Hepatocyte (in vitro differentiated cells): Measurements from ENCODE around the gene SCAMP3. TPM values are rescaled to one million over a fixed set of nuclear protein-coding genes. Genes with fewer than 3 reads are reported as not detected.

ENCODE experiments used
- DNase-seq: peaks from one replicate; pipeline ENCODE4 v3.0.0-alpha.2; 2016; ENCODE audit warnings: low spot score
- H2AFZ ChIP-seq: fragments of 200-600 bp; sonication (generic); 2 replicates; pipeline ENCODE4 v1.6.0; 2016; ENCODE audit warnings: antibody characterized with exemption, mild to moderate bottlenecking
- H3K27ac ChIP-seq: fragments of 200-600 bp; sonication (generic); 2 replicates; pipeline ENCODE4 v1.5.1; 2016; ENCODE audit warnings: mild to moderate bottlenecking
- H3K27me3 ChIP-seq: fragments of 200-600 bp; sonication (generic); 2 replicates; pipeline ENCODE4 v1.6.1; 2016
- H3K36me3 ChIP-seq: fragments of 200-600 bp; sonication (generic); replicated peaks from 2 replicates; pipeline ENCODE4 v1.5.1; 2016; ENCODE audit warnings: low read depth; ENCODE audit not compliant: insufficient read depth
- H3K4me1 ChIP-seq: fragments of 200-600 bp; sonication (generic); 2 replicates; pipeline ENCODE4 v1.5.1; 2016; ENCODE audit warnings: mild to moderate bottlenecking, moderate library complexity; ENCODE audit not compliant: insufficient read depth
- H3K4me2 ChIP-seq: fragments of 200-600 bp; sonication (generic); 2 replicates; pipeline ENCODE4 v1.6.0; 2016
- H3K4me3 ChIP-seq: fragments of 200-600 bp; sonication (generic); 2 replicates; pipeline ENCODE4 v1.5.1; 2016; ENCODE audit warnings: mild to moderate bottlenecking
- H3K79me2 ChIP-seq: fragments of 200-600 bp; sonication (generic); 2 replicates; pipeline ENCODE4 v1.6.0; 2017; ENCODE audit warnings: mild to moderate bottlenecking
- H3K9me2 ChIP-seq: fragments of 200-600 bp; sonication (generic); replicated peaks from 2 replicates; pipeline ENCODE4 v1.6.0; 2017; ENCODE audit warnings: mild to moderate bottlenecking; ENCODE audit not compliant: insufficient read depth
- H3K9me3 ChIP-seq: fragments of 200-600 bp; sonication (generic); 2 replicates; pipeline ENCODE4 v1.5.1; 2016; ENCODE audit warnings: low read depth, mild to moderate bottlenecking
- H4K20me1 ChIP-seq: fragments of 200-600 bp; sonication (generic); 2 replicates; pipeline ENCODE4 v1.6.0; 2016; ENCODE audit warnings: mild to moderate bottlenecking; ENCODE audit not compliant: insufficient read depth, poor library complexity, severe bottlenecking
- CTCF ChIP-seq: fragments of 200-600 bp; sonication (generic); IDR thresholded peaks from 2 replicates; pipeline ENCODE4 v1.5.1; 2016; ENCODE audit warnings: antibody characterized with exemption, mild to moderate bottlenecking; ENCODE audit not compliant: poor library complexity
- EZH2 ChIP-seq: fragments of 200-600 bp; sonication (generic); IDR thresholded peaks from 2 replicates; pipeline ENCODE4 v1.6.1; 2016; ENCODE audit warnings: antibody characterized with exemption, mild to moderate bottlenecking, borderline replicate concordance
- EZH2phosphoT487 ChIP-seq: fragments of 200-600 bp; sonication (generic); IDR thresholded peaks from one replicate; pipeline ENCODE4 v1.6.1; 2018; ENCODE audit warnings: antibody characterized with exemption, mild to moderate bottlenecking, low read depth, moderate library complexity; ENCODE audit not compliant: unreplicated experiment, severe bottlenecking
- WGBS: methylation state at CpG from one replicate; pipeline ENCODE4 v1.1.6; 2016; ENCODE audit warnings: low lambda C conversion rate; ENCODE audit errors: missing lambda C conversion rate; 5-methylcytosine and 5-hydroxymethylcytosine counted together
- polyA plus RNA-seq: library from polyadenylated mRNA; unstranded; fragments of >200 nt; fragmentation: Nextera tagmentation; extraction: Ambion mirVana; gene quantifications from 2 replicates; pipeline ENCODE4 v1.2.1, GENCODE V29; 2016
- total RNA-seq: library from RNA; depleted of rRNA; stranded (reverse); fragments of >200 nt; gene quantifications from 2 replicates; pipeline ENCODE4 v1.2.3, GENCODE V29; 2014

SCAMP3 gene
- total and polyA plus RNA-seq, 2 experiments from 2014 or later, result 45.7 to 114 TPM

GRCh38 chr1:155297384-155297783, 35.2 kb upstream of the SCAMP3 start:
- no peak overlapping the region for H2AFZ ChIP-seq
- H3K4me3 ChIP-seq, result no peak overlapping the region
- H3K79me2 ChIP-seq, result no peaks in the 10 kb centered on the region
- no peak for DNase-seq
- H3K9me2 ChIP-seq, result no peaks in the 10 kb centered on the region
- H3K36me3 ChIP-seq, result no peaks in the 10 kb centered on the region
- no peak overlapping the region for H3K27ac ChIP-seq
- H4K20me1 ChIP-seq, result no peaks in the 10 kb centered on the region
- H3K9me3 ChIP-seq, result no peaks in the 10 kb centered on the region
- peaks cover 6% of the 10 kb centered on the region for H3K4me1 ChIP-seq
- no peak overlapping the region for H3K4me2 ChIP-seq
- TF ChIP-seq EZH2phosphoT487 (no peak), CTCF (no peak), EZH2 (no peak)
- peaks cover 45% of the 10 kb centered on the region for H3K27me3 ChIP-seq
- WGBS, result 84% methylated on average over 7 of the region's 7 CpGs

- Histone ChIP-seq H3K4me1 (peaks cover 6% of the 10 kb centered on the region), H3K79me2 (no peaks in the 10 kb centered on the region), H3K9me3 (no peaks in the 10 kb centered on the region), H3K9me2 (no peaks in the 10 kb centered on the region), H3K4me3 (no peak overlapping the region), H3K36me3 (no peaks in the 10 kb centered on the region), H3K27ac (no peak overlapping the region), H3K4me2 (no peak overlapping the region), H3K27me3 (peaks cover 45% of the 10 kb centered on the region), H2AFZ (no peak overlapping the region), H4K20me1 (no peaks in the 10 kb centered on the region)
- no peak for DNase-seq
- 94% methylated on average over 3 of the region's 3 CpGs for WGBS
- TF ChIP-seq CTCF (no peak), EZH2phosphoT487 (no peak), EZH2 (no peak)
Observed at GRCh38 chr1:155296661-155297060, 34.5 kb upstream of the SCAMP3 start.

- H2AFZ ChIP-seq, result no peak overlapping the region
- H3K4me2 ChIP-seq, result no peak overlapping the region
- 82% methylated on average over 7 of the region's 7 CpGs for WGBS
- no peaks in the 10 kb centered on the region for H4K20me1 ChIP-seq
- peaks cover under 1% of the 10 kb centered on the region for H3K4me1 ChIP-seq
- no peak overlapping the region for H3K4me3 ChIP-seq
- H3K27ac ChIP-seq, result no peak overlapping the region
- H3K27me3 ChIP-seq, result peaks cover 45% of the 10 kb centered on the region
- H3K36me3 ChIP-seq, result no peaks in the 10 kb centered on the region
- no peak for TF ChIP-seq EZH2phosphoT487
- no peak for TF ChIP-seq CTCF
- no peak for TF ChIP-seq EZH2
- no peaks in the 10 kb centered on the region for H3K9me3 ChIP-seq
- DNase-seq, result no peak
- H3K9me2 ChIP-seq, result no peaks in the 10 kb centered on the region
- H3K79me2 ChIP-seq, result no peaks in the 10 kb centered on the region
Observed at GRCh38 chr1:155295942-155296267, 33.7 kb upstream of the SCAMP3 start.
